GM18873 (cell line): ENCODE measurements around the gene PRR14.
"Not testable (repeated sequence)": the region's sequence is repeated elsewhere in the genome, so short reads cannot be mapped to it uniquely, and the experiment has no call there.

Experiments used
- ATAC-seq: cut with Tn5 transposase; IDR thresholded peaks from one replicate; pipeline ENCODE4 v1.9.1; 2021; ENCODE audit warnings: mild to moderate bottlenecking, moderate library complexity, moderate number of reproducible peaks; ENCODE audit not compliant: unreplicated experiment, low FRiP score

The PRR14 gene

GRCh38 chr16:30677931-30678585 is 27.3 kb downstream of the PRR14 start:
- ATAC-seq = no peak

- no peak for ATAC-seq
Observed at GRCh38 chr16:30678586-30678970, 27.8 kb downstream of the PRR14 start.

- ATAC-seq = no peak
Observed at GRCh38 chr16:30680326-30680725, 29.6 kb downstream of the PRR14 start.

- ATAC-seq = no peak
Observed at GRCh38 chr16:30688701-30689100, 37.9 kb downstream of the PRR14 start.

GRCh38 chr16:30691907-30692306 is 41.1 kb downstream of the PRR14 start:
- no peak for ATAC-seq

- no peak for ATAC-seq
Observed at GRCh38 chr16:30692396-30693064, 41.8 kb downstream of the PRR14 start.

GRCh38 chr16:30694926-30695693 is 44.4 kb downstream of the PRR14 start:
- ATAC-seq = no peak

GRCh38 chr16:30696646-30697045 is 45.9 kb downstream of the PRR14 start:
- not testable (repeated sequence) for ATAC-seq

GRCh38 chr16:30697264-30698138 is 46.7 kb downstream of the PRR14 start:
- ATAC-seq = no peak

- ATAC-seq = peak; percentile 63
Observed at GRCh38 chr16:30698139-30698815, 47.5 kb downstream of the PRR14 start.

GRCh38 chr16:30698816-30699614 is 48.3 kb downstream of the PRR14 start, which contains the start of gene SRCAP:
Gene SRCAP, plus strand, starts transcription at chr16:30699171. Its CDS starts 1,654 bp downstream, at chr16:30700825.
- ATAC-seq = peak; percentile 18

GRCh38 chr16:30699615-30700099 is 48.9 kb downstream of the PRR14 start:
- ATAC-seq = no peak

GRCh38 chr16:30700491-30700890 is 49.7 kb downstream of the PRR14 start:
- no peak for ATAC-seq

- no peak for ATAC-seq
Observed at GRCh38 chr16:30700971-30701370, 50.2 kb downstream of the PRR14 start.

GRCh38 chr16:30703071-30703470 is 52.3 kb downstream of the PRR14 start:
- ATAC-seq = not testable (repeated sequence)

GRCh38 chr16:30703971-30704370 is 53.2 kb downstream of the PRR14 start:
- ATAC-seq = no peak
